ENCODE data around the gene AOC2.

DNA sequence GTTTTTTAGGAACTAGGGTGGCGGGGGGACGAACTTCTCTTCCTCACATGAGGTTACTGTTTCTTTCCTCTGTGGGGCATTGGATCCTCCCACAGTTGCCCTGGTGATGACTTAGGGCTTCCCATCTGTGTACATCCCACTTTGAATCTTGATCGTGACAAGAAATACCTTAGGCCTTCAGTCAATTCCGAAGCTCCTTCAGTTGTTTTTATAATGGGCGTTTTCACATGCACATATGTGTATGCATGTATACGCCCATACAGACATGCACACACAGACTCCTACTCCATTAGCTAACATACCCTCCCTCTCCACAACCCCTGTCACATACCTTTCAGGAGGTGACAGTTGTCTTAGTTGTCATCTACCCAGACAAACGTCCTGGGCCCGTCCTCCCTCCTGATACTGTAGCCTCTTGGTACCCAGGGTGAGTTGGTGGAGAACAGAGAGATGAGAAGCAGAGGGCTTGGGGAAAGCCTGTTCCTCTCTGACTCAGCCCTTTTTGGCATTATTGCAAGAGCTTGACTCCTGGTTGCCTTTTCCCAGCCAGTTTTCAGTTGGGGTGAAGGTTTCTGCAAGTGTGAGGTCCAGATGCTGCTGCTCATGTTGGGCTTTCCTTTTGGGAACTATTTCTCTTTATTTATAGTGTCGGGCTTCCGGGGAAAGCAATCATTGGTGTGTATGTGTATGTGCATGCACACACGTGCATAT lies 2.2 kb upstream of the AOC2 start:
- TF ChIP-seq, protein P1, sequence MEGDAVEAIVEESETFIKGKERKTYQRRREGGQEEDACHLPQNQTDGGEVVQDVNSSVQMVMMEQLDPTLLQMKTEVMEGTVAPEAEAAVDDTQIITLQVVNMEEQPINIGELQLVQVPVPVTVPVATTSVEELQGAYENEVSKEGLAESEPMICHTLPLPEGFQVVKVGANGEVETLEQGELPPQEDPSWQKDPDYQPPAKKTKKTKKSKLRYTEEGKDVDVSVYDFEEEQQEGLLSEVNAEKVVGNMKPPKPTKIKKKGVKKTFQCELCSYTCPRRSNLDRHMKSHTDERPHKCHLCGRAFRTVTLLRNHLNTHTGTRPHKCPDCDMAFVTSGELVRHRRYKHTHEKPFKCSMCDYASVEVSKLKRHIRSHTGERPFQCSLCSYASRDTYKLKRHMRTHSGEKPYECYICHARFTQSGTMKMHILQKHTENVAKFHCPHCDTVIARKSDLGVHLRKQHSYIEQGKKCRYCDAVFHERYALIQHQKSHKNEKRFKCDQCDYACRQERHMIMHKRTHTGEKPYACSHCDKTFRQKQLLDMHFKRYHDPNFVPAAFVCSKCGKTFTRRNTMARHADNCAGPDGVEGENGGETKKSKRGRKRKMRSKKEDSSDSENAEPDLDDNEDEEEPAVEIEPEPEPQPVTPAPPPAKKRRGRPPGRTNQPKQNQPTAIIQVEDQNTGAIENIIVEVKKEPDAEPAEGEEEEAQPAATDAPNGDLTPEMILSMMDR (IDR thresholded peaks at IDR 0.05; ENCODE audit: low read depth, low read length): no peak
- TF ChIP-seq EZH2phosphoT487 (IDR thresholded peaks at IDR 0.05; ENCODE audit: low read depth): no peak
